ENCODE measurements around the gene ZNF148.

- TF ChIP-seq CTCF (IDR thresholded peaks at IDR 0.05): no peak
- no peak for TF ChIP-seq EP300 (IDR thresholded peaks at IDR 0.05)
- no peak for TF ChIP-seq POLR2A (IDR thresholded peaks at IDR 0.05)
These were observed 174.4 kb downstream of the ZNF148 start for GRCh38 chr3:125200731-125201139.

Data from stomach (tissue), 4 donors.